Suprapubic skin (tissue), 4 donors: ENCODE measurements around the gene YTHDF2.

Experiments
- CTCF ChIP-seq, 2 donors: fragments of 200-600 bp in 1 of 2; fragments of 450-650 bp in 1 of 2; sonication (generic) in 1 of 2; IDR thresholded peaks; one replicate each; pipeline ENCODE4 v1.5.1; 2016 to 2019; ENCODE audit warnings: antibody characterized with exemption in 2 of 2, mild to moderate bottlenecking in 1 of 2, moderate library complexity in 1 of 2
- EP300 ChIP-seq: sonication (generic); formaldehyde crosslinking; IDR thresholded peaks from one replicate; pipeline ENCODE4 v1.6.1; 2017; ENCODE audit warnings: antibody characterized with exemption
- POLR2A ChIP-seq, 2 donors: fragments of 450-650 bp; IDR thresholded peaks; one replicate each; pipeline ENCODE4 v1.6.1; 2017; ENCODE audit warnings: antibody characterized with exemption in 2 of 2, mild to moderate bottlenecking in 2 of 2, moderate library complexity in 2 of 2
- POLR2AphosphoS5 ChIP-seq, 3 donors: sonication (generic); formaldehyde crosslinking; IDR thresholded peaks; one replicate each; pipeline ENCODE4 v1.6.1; 2017; ENCODE audit warnings: antibody characterized with exemption in 3 of 3

GRCh38 chr1:28789412-28789811 is 52.7 kb downstream of the YTHDF2 start:
- TF ChIP-seq EP300: no peak
- no peak for TF ChIP-seq CTCF (IDR thresholded peaks at IDR 0.05)
- TF ChIP-seq POLR2AphosphoS5 (IDR thresholded peaks at IDR 0.05): no peak
- TF ChIP-seq POLR2A (IDR thresholded peaks at IDR 0.05): no peak
